GM12864 (cell line): ENCODE measurements around the gene UBL7.

Experiments
- DNase-seq: peaks from one replicate; pipeline ENCODE4 v3.0.0-alpha.2; 2011; ENCODE audit warnings: low read depth
- H3K4me3 ChIP-seq: 2 replicates; pipeline ENCODE4 v1.5.1; 2011; ENCODE audit warnings: mild to moderate bottlenecking, low read depth, low read length, control low read depth
- TF ChIP-seq, protein P1 (sequence below): IDR thresholded peaks from 2 replicates; pipeline ENCODE4 v1.5.1; 2011; ENCODE audit warnings: low read depth, mild to moderate bottlenecking, moderate library complexity, low read length, control low read depth, inconsistent platforms; ENCODE audit errors: missing control alignments

UBL7 gene

DNA sequence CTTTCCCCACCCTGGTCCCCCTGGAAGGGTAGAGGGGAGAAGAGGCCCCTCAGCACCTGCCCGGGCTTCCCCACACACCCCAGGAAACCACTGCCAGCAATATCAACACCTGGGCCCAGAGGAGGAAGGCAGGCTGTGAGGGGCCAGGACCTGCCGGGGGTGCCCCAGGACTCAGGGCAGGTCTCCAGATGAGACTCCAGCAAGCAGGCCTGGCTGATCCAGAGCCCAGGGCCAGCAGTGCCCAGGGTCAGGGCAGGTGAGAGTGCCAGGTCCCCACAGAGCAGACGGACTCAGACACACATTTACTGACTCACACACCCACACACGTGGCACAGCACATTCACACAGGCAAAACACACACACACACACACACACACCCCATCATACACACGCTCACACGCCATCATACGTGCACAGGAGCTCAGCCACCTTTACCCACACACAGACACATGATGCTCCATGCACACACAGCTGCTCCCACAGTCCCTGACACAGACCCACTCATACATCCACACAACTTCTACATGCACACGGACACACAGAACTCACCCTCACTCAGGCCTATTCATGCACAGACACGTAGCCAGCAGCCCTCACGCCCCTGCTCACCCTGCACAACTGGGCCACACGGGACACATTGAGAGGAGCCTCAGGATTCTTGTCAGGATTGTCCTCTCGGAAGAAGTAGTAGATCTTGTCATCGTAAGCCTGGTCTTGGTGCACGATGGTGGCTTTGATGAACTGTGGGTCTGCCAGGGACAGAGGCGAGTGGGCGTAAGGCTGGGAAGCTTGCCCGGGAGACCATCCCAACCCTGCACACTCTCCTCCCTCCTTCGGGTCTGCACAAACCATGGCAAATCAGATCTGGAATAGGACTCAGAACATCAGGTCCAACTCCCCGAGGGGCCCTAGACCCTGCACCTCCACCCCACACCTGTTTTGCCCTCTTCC lies 44.7 kb downstream of the UBL7 start:
- H3K4me3 ChIP-seq = no peak overlapping the region
- DNase-seq = no peak
- TF ChIP-seq, protein P1, sequence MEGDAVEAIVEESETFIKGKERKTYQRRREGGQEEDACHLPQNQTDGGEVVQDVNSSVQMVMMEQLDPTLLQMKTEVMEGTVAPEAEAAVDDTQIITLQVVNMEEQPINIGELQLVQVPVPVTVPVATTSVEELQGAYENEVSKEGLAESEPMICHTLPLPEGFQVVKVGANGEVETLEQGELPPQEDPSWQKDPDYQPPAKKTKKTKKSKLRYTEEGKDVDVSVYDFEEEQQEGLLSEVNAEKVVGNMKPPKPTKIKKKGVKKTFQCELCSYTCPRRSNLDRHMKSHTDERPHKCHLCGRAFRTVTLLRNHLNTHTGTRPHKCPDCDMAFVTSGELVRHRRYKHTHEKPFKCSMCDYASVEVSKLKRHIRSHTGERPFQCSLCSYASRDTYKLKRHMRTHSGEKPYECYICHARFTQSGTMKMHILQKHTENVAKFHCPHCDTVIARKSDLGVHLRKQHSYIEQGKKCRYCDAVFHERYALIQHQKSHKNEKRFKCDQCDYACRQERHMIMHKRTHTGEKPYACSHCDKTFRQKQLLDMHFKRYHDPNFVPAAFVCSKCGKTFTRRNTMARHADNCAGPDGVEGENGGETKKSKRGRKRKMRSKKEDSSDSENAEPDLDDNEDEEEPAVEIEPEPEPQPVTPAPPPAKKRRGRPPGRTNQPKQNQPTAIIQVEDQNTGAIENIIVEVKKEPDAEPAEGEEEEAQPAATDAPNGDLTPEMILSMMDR = no peak

DNA sequence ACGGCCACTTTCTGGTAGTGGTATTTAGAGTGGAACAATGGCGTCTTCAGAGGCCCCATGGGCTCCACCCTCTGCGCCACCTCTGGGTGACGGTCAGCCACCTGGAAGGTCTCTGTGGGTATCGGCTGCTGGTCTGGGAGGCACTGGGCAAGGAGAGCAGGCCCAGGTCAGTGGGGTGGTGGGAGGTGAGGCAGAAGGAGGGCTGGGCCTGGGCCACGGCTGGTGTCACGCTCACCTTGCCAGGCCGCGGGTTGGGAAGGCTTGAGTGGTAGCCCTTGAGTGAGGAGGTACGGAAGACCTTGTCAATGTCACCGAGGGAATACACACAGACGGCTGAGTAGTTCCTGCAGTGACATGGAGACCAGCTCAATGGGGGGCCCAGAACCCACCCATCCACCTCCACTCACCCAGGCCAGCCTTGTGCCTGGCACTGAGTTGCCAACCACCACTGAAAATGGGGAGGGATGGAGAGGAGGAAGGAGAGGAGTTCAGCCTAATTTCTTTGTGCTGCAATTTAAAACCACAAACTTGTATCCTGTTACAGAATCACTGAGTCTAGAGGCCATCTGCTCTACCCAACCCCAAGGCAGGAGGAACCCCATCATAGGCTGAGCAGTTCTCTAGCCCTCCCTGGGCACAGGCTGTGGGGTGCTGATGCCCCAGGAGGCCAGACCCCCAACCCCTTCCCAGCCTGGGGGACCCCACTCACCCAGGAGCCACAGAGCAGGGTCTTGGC lies 46.2 kb downstream of the UBL7 start:
- TF ChIP-seq, protein P1 = no peak
- DNase-seq = no peak
- no peak overlapping the region for H3K4me3 ChIP-seq

DNA sequence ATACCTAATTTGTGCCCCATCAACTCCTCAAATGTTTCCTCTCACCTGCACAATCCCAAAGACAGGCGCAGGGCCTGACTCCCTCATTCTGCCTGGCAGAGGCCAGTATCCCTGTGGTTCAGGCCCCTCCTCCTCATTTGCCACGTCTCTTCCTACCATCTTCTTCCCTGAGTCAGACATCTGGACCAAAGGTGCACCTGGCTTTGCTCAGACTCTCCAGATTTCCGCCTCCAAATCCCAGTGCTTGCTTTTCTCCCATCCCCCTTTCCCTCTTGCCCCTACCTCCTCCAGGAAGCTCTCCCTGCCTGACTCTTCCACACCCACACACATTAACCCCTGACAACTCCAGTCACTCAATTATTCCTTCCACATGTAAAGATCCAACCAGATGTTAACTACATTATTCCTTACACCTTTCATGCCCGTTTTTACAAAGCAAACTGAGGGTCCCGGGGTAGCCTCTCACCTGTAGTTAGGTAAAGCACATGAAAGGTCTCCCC lies 46.8 kb downstream of the UBL7 start:
- TF ChIP-seq, protein P1 = no peak
- H3K4me3 ChIP-seq = no peak overlapping the region
- DNase-seq = no peak

DNA sequence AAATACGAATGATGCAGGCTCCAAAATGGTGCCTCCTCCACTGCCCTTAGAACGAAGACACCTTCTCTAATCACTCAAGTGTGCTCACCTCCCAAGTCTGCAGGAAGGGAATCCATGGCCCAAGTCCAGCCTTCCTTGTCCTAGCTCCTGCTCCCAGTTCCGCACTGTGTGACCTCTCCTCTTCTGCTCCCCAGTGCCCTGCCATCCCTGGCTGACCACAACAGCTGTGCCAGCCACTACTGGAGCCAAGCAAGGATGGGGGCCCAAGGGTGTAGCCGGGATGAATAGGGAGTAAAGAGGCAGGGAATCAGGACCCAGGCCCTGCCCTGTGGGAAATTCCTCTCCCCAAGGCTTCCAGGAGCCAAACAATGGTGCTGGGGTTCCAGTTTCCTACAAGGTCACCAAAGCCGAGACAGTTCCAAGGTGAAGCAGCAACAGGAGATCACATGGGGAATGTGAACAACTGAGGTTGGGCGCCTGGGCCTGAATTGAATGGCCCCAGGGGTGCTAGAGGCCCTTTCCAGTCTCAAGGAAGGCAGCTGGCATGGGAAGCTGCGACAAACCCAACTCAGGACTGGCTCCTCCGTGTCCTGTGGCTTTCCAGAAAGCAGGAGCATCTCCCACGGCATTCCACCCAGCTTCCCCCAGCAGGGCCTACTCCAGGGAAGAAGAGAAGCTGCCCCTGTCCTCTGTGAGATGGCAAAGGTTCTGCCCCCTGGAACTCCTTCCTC lies 47.4 kb downstream of the UBL7 start:
- no peak overlapping the region for H3K4me3 ChIP-seq
- no peak for DNase-seq
- TF ChIP-seq, protein P1 = no peak

DNA sequence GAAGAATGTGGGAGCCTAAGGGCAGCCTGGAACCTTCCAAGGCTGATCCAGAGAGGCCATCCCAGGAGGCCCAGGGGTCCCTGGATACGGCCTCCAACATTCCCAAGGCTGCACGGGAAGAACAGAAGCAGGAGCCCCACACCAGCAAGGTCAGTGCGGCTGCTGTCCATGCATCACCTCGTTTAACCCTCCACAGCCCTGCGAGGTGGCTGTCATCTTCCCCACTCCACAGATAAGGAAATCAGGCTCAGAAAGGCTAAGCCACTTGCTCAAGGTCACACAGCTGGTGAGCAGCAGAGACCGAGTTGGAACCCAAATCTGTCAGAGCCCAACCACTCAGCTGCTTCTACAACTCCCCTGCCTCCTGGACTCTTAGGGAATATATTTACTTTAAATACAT lies 48.8 kb downstream of the UBL7 start:
- TF ChIP-seq, protein P1 = no peak
- H3K4me3 ChIP-seq = no peak overlapping the region
- DNase-seq = no peak

DNA sequence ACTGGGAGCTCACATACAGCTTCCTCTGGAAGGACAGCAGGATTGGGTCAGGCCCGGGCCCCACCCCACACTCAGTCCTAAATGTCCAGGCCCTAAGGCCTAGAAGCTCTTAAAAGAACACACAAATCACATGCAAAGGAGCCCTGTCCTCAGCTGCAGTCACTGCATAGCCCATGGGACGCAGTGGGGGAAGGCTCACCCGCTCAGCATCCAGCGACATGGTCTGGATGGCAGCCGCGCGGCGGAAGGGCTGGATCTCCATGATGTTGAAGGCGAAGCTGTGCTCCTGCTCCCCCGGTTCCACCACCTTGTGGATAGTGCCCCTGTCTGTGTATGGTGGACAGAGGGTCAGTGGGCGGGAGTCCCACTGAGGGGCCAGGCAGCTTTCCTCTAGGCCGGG lies 49.3 kb downstream of the UBL7 start:
- no peak overlapping the region for H3K4me3 ChIP-seq
- TF ChIP-seq, protein P1 = no peak
- no peak for DNase-seq
